HG03432 (cell line): ENCODE data around the gene MSANTD2.
"Not testable (repeated sequence)": the region's sequence is repeated elsewhere in the genome, so short reads cannot be mapped to it uniquely, and the experiment has no call there.

Experiments used
- ATAC-seq: cut with Tn5 transposase; IDR thresholded peaks from one replicate; pipeline ENCODE4 v1.9.1; 2021; ENCODE audit warnings: mild to moderate bottlenecking, moderate library complexity; ENCODE audit not compliant: unreplicated experiment

Gene MSANTD2

GRCh38 chr11:124778281-124778680 lies 21.9 kb downstream of the MSANTD2 start:
- no peak for ATAC-seq

GRCh38 chr11:124776865-124777645 lies 23.2 kb downstream of the MSANTD2 start:
- no peak for ATAC-seq

DNA sequence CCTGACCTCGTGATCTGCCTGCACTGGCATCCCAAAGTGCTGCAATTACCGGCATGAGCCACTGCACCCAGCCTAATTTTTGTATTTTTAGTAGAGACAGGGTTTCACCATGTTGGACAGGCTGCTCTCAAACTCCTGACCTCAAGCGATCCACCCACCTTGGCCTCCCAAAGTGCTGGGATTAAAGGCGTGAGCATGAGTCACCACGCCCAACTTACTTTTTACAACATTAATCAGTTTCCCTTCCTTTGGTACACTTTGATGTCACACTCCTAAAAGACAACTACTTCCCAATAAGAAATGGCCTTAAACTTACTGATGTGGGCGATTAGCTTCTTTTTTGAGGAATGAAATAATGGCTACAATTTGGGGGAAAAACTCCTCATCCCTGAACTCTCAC lies 29.2 kb downstream of the MSANTD2 start:
- not testable (repeated sequence) for ATAC-seq

- ATAC-seq: no peak
These were observed 30.1 kb downstream of the MSANTD2 start for GRCh38 chr11:124769806-124770774.

GRCh38 chr11:124768914-124769313 lies 31.3 kb downstream of the MSANTD2 start:
- no peak for ATAC-seq

DNA sequence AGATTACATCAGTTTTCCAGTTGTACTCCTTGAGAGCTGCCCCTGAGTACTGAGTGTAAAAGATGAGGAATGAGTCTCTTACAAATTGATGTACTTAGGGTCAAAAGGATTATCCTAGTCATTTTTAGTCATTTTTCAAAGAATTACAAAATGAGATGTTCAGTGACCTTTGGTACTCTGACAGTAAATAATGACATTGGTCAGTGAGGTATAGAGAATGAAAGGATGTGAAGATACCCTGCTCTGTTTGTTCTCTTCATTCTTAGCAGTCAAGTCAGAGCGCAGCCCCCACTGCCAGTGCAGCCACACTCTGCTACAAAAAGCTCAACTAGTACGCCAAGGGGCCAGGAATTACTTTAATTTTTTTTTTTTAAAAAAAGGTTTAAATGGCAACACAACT lies 34.0 kb downstream of the MSANTD2 start:
- no peak for ATAC-seq

DNA sequence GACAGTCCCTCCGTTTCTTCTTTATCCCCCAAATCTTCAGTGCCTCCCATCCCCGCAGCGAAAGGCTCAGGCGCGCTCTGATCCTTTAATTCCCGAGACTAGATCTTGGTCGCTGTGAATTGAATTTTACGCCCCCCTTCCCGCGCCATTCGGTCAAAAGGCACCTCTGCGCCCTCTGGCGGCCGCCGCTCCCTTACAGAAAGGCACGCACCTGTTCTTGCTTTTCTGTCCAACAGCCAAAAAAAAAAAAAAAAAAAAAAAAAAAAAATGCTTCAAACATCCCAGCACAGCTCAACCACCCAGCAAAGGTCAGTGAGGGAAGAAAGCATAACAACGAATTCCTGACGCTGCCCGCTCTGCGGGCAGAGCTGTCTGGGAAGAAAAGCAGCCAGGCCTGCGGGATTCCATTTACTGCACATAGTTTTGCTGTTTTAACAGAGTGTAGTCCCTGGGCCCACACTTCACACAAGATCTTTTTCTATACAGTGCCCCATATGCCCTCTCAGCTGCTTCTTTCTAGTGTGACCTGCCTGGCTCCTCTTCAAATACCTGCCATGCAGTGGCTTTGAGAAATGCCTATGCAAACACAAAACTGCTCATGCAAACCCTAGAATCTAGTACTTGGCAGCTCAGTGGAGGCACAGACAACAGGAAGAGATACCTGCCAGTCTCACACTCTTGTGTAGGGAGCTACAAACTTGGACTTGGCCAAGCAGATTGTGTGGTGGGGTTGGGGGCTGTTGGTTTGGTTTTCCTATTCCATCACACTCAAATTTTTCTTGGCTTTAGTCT lies 36.9 kb downstream of the MSANTD2 start:
- peak; percentile 23 for ATAC-seq

DNA sequence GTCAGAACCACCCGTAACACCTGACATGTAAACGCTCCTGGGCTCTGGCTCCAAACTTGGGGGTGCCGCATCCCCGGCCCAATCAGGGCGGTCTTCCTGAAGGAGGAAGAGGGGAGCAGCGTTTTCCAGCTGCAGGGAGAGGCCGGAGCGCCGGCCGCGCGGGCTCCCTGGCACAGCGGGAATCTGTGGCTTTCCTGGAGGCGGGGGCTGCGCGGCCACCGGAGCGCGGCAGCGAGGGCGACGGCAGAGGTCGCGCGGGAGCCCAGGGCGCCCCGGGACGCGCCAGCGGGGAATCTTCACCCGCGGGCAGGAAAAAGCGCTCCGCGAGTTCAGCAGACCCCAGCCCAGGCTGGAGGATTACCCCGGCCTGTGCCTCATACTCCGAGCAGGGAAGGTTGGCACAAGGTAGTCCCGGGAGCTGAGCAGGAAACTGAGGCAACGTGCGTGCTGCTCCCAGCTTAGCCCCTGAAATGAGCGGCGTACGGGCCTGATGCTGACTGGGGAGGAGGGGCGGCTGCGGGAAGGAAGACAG lies 37.5 kb downstream of the MSANTD2 start:
- ATAC-seq: peak; percentile 11

- ATAC-seq: peak; percentile 65
These were observed 38.0 kb downstream of the MSANTD2 start, which contains the start of gene ESAM for GRCh38 chr11:124762105-124762623. TSS of gene ESAM (minus strand) at chr11:124762290. CDS start at chr11:124762154, 136 bp downstream.

- no peak for ATAC-seq
These were observed 38.7 kb downstream of the MSANTD2 start for GRCh38 chr11:124761301-124762104.

- no peak for ATAC-seq
These were observed 39.4 kb downstream of the MSANTD2 start for GRCh38 chr11:124760806-124761205.

DNA sequence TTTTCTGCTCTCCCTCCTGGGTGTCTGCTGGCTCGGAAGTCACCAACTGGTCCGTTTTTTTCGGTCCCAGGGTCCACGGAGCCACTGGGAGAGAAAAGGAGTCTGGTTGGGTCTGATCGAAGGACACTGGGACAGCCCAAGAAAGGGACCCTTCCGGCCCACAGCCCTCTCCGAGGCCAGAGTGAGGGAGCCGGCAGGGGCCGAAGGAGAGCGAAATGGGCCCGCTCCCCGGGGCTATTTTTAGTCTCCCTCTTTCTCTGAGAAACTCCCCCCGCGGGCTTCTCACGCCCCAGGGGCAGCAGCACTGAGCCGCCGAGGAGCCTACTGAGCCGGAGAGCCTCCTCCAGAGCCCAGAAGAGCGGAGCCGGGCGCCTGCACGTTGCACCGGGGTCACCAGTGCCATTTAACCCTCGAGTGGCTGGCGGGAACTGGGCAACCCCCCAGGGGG lies 40.0 kb downstream of the MSANTD2 start:
- ATAC-seq: peak; percentile 30

DNA sequence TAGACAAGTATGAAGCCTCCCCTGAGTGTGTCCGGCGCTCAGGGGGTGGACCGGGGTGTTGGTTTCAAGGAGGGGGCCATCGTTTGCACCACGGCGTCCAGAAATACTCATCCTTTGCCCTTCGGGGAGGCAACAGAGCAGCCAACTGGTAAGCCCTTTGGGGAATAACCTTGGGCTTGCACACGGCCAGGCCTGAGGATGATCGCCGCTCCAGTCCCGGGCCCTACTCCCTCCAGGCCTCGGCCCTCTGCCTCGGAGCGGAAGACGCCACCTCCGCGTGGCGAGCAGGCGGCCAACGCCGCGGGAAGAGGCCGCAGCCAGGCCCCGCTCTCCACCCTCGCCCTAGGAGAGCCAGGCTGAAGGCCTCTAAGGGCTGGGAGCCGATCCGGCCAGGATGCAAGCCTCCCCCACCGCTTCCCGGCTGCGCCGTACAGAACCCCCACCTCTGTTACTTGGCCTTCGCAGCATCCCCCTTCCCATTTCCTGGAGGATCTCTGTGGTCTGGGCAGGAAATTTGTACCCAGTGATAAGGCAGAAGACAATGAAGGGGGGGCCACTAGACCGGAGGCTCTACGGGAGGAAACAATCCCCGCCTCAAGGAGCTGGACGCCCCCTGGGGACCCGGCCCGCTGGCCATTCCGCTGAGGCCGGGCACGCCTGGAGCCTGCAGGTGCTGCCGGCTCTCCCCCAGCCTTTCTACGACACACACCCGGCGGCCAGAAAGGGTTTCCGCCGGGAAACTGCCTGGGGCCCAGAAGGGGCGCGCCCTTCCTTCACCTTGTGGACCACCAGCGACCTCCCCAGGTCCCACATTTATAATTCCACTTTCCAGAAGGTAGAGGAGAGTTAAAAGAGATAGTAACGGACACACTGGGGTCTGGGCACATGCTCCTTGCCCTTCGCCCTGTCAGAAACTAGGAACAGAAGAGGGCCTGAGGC lies 40.7 kb downstream of the MSANTD2 start:
- ATAC-seq: no peak

DNA sequence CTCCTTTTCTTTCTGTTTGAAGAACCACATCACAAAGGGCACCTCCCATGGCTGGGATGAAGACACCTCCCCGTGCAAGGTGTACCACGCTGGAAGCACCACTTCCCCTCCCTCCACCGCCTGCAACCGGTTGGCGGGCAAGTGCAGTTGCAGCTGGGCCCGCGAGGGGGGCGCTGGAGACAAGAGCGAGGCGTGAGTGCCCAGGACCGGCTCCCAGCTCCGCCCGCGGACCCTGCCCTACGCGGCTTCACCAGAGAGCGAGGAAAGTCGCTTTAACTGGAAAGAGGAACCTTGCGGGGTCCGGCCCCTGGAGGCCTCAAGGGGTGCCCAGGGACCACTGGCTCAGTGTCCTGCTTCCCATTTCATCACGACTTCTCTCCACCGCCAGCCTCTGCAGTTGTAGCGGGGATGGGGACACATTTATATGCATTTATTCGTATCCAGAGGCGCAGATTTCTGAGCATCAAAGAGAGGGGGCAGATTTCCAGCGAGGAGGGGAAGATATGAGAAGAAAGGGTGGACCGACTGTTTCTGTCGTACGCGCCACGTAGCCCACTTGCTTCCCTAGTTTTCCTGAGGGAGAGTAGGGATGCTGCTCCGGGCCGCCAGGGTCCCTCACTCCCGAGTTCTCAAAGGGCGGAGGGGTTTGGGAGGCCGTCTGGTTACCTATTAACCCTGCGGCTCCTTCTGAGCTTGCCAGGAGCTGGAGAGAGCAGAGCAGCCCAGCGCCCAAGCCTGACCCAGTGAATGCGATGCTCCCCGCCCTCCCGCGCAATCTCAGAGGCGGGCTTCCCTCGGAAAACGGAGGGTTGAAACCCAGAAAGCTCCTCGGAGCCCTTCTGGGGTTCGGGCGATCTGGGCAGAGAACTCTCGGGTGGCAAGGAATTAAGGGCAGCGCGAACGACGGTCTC lies 41.6 kb downstream of the MSANTD2 start:
- ATAC-seq: peak; percentile 55

GRCh38 chr11:124757320-124757719 lies 42.9 kb downstream of the MSANTD2 start:
- ATAC-seq: no peak

DNA sequence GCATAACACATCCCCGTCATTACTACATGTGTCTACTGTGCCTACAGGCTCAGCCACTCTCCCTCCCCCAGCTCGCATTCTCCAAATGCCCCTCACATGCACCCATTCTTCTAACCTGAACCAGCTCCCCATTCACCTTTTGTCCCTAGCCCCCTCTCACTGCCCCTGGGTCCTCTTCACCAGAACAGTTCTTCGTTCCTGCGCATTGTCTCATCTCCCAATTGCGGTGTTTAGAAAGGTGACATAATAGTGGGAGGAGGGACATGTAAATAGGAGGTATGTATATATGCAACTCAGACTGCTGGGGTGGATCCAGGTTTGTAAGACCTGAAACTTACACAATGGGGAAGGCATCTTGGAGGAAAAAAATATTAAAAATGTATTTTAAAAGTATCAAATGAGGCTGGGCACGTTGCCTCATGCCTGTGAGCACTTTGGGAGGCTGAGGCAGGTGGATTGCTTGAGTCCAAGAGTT lies 43.4 kb downstream of the MSANTD2 start:
- no peak for ATAC-seq
